HG03025 (cell line): ENCODE data around the gene RBPJL.

Experiments
- ATAC-seq: cut with Tn5 transposase; IDR thresholded peaks from one replicate; pipeline ENCODE4 v1.9.1; 2021; ENCODE audit warnings: mild to moderate bottlenecking, moderate library complexity; ENCODE audit not compliant: unreplicated experiment, low FRiP score

The RBPJL gene, protein sequence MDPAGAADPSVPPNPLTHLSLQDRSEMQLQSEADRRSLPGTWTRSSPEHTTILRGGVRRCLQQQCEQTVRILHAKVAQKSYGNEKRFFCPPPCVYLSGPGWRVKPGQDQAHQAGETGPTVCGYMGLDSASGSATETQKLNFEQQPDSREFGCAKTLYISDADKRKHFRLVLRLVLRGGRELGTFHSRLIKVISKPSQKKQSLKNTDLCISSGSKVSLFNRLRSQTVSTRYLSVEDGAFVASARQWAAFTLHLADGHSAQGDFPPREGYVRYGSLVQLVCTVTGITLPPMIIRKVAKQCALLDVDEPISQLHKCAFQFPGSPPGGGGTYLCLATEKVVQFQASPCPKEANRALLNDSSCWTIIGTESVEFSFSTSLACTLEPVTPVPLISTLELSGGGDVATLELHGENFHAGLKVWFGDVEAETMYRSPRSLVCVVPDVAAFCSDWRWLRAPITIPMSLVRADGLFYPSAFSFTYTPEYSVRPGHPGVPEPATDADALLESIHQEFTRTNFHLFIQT

DNA sequence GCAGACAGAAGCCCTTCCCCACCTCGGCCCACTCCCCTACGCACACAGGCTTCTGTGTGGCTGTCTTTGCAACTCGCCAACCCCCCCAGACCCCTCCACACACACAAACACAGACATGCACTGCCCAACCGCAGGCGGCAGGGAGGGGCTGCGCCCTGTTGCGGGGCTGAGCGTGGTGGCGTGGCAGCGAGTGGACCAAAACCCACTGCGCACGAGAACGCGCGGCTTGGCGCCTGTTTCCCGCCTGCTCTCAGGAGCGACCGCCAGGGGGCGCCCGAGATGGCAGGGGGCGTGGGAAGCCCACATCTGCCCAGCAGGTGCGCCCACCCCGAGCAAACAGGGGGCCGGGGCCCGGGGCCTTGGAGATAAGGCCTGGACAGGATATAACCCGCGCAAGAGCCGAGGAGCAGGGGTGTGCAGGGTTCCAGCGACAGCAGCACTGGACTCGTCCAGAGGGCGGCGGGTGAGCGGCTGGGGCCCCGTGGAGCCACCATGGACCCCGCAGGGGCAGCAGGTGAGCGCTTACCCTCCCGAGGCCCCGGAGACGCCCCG lies at the start of gene RBPJL:
Gene RBPJL (plus strand): TSS at position 410 of the 552 bp plus-strand sequence. CDS start 83 bp downstream, at position 493.
- ATAC-seq, result no peak

DNA sequence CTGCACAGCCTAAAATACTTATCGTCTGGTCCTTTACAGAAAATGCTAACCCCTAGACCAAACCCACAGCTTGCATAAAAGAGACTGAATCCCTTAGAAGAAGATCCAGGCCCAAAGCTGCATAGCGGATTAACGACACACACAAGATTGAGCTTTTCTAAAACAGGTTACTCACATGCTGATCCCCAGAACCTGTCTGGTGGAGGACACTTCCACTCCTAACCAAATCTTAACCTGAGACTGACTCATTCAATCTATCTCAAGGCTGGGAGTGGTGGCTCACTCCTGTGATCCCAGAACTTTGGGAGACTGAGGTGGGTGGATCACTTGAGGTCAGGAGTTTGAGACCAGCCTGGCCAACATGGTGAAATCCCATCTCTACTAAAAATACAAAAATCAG lies 49.5 kb upstream of the RBPJL start:
- ATAC-seq, result no peak

GRCh38 chr20:45257711-45258110 lies 48.9 kb upstream of the RBPJL start:
- ATAC-seq, result no peak

DNA sequence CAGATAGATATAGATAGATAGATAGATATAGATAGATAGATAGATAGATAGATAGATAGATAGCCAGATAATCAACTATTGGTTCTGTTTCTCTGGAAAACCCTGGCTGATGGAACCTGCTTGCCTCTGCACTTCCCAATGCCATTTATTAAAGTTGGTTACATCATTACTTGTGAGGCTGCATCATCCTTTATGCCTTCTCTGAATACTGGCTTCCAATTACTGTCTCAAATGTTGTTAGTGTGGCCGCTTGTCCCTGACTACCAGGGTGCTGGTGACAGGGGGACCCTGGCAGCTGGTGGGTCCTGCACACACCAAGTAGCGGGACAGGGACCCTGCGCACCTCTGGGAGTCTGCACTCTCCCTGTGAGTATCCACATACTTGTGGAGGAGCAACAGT lies 48.4 kb upstream of the RBPJL start:
- no peak for ATAC-seq

- no peak for ATAC-seq
These were observed 48.0 kb upstream of the RBPJL start for GRCh38 chr20:45258664-45259063.

GRCh38 chr20:45263556-45264266 lies 42.9 kb upstream of the RBPJL start:
- no peak for ATAC-seq

DNA sequence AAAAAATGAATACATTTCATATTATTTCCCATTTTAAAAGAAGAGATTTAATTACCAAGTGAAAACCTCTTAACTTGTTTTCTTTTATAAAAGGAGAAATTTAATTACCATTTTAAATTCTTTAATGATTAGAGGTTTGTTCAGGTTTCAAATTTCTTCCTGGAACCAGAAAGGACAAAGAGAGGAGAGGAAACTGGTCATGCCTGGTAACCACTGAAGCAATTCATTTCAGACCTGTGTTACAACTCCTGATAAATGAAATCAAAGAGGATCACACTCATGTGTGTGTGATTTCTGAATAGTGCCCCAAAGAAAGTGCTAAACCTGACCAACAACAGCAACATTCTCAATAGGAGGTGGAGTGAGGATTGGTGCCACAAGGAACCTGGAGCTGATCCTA lies 39.7 kb upstream of the RBPJL start:
- ATAC-seq, result no peak

GRCh38 chr20:45268531-45268930 lies 38.1 kb upstream of the RBPJL start:
- ATAC-seq, result no peak

DNA sequence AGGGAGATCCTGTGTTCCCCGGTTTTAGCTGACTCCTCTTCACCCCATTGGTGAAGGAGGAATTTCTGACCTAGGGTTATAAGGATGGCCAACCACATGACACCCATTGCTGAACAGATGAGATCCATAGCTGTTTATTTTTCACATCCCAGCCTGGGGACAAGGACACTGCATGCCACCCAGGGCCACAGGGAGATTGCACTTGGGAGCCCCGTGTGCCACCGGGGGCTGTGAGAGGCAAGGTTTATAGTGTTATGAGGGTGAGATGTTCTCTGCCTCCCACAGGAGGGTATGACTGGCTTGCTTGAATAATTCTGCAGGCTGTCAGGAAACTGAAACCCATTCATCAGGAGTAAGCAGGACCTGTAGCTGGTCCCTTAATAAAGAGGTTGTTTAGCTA lies 37.6 kb upstream of the RBPJL start:
- ATAC-seq, result no peak

DNA sequence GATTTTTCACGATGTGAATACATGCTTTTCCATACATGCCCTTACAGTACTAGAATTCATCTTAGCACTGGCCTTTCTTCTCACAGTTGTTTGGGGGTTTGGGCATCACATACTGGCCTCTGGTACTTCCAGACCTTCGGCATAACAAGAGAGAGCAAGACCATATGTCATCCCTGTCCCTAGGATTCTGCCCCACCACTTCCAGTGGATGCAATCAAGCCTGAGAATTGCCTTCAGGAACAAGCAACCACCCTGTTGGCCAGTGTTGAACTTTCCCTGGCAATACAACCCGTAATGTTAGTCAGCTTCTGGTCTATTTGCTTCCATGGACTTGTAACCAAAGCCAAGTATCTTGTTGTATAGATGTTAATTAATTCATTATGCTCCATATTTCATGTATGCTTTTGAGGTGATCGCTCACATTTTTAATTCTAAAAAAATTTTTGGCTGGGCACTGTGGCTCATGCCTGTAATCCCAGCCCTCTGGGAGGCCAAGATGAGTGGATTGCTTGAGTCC lies 36.8 kb upstream of the RBPJL start:
- ATAC-seq, result no peak

DNA sequence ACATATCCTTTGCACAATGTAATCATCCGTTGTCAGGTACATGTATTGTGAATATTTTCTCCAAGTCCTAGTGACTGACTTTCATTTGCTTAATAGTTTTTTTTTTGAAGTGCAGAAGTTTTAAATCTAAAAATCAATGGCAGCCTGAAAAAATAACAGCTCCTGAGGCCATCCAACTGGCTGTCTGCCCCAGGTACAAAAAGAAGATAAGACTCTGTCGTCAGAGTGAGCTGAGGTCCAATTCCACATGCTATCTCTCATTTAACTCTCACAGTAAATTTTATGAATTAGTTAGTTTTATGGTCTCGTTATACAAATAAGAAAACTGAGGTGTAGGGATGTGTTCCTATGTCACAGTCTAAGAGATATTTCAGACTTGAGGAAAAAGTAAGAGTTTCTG lies 31.3 kb upstream of the RBPJL start:
- ATAC-seq, result no peak

DNA sequence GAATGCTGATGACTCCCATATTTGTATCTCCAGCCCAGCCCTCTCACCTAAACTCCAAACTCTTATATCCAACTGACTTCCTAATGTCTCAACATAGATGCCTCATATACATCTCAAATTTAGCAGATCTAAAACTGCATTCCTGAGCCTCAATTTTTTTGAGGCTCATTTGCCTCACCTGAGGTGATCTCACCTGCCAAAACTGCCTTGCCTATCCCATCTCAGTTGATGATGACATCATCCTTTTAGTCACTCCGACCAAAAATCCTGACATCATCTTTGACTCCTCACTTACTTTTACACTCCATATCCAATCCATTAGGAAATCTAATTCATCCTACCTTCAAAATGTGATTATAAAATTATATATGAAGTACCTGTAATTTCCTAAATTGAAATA lies 26.6 kb upstream of the RBPJL start:
- ATAC-seq, result no peak

- no peak for ATAC-seq
These were observed 23.7 kb upstream of the RBPJL start for GRCh38 chr20:45282700-45283550.

DNA sequence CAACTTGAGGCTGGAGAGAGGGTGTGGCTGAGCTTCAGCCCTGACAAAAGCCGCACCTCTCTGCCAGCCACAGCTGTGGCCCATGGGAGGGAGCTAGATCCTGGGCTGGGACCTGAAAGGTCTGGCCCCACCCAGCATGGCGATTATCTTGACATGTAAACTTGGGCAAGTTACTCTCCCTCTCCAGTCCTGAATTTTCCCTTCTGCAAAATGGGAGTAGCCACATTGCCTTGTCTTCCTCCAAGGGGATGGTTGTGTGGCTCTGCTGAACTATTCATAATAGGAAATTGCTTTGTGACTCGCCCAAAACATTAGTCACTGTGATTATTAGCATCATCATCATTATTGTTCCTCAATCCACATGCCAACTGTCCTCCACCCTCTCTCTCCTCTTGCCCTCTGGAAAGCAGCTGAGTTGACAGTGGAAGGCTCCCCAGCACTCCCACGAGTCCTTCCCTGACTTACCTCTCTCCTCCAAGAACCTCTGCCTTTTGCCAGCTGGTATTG lies 23.0 kb upstream of the RBPJL start:
- ATAC-seq, result no peak

- no peak for ATAC-seq
These were observed 18.3 kb upstream of the RBPJL start for GRCh38 chr20:45288376-45288775.

- ATAC-seq, result no peak
These were observed 17.8 kb upstream of the RBPJL start for GRCh38 chr20:45288860-45289259.

DNA sequence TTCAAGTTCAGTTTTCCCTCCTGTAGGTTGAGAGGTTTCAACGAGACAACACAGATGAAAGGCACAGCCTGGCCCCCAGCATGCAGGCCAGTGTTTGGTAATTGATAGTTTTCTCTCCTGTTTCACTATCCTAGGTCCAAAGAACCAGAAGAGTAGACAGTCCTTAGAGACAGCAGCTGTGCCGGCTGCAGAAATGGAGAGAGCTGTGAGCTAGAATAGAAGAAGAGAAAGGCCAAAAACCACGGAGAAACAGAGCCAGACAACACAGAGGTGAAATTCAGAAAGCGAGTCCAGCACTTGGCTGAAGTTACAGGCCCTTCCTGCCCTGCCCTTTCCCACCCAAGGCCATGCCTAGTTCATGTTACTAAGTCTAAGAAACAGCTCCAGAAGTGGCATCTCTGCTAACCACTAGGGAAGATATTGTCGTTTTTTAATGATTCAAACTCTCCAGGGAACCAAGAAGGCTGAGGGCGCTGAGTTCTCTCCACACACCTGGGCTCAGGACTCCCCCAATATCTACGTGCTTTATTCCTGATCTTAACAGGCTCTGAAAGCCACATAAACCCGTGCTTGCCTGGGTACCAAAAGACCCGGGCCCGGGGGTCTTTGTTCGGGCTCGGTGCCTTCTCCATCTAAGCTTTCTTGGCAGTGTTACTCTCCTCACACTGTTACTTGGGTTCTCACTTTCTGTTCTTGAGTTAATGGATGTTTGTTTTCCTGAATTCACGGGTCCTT lies 16.5 kb upstream of the RBPJL start:
- no peak for ATAC-seq

DNA sequence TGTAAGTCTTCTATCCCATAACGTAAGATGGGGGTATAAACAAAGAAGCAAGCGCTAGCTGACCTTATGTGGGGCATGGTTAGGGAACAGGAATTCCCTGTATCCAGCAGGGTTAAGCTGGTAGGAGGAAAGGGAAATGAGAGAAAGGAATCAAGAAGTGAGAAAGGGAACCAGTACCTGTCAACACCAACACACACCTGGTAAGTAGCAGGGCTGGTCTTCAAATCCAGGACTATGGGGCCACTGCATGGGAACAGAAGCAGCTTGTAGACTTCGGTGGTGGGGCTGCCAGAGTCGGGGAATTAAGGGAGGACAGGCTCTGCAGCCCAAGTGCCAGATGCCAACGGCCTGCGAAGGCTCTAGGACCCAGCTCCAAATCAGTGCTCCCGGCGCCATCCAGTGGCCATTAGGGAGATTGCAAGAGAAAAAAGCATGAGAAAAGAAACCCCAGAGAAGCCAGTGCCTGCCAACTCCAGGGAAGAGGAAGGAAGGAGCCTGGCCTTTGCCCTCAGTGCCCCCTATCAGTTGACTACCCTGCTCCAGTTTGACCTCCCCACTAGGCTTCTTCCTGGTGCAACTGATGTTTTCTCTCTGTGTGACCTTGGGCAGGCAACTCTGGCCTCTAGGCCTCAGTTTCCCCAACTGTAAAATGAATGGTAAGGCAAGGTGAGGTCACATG lies 15.8 kb upstream of the RBPJL start:
- ATAC-seq, result no peak

DNA sequence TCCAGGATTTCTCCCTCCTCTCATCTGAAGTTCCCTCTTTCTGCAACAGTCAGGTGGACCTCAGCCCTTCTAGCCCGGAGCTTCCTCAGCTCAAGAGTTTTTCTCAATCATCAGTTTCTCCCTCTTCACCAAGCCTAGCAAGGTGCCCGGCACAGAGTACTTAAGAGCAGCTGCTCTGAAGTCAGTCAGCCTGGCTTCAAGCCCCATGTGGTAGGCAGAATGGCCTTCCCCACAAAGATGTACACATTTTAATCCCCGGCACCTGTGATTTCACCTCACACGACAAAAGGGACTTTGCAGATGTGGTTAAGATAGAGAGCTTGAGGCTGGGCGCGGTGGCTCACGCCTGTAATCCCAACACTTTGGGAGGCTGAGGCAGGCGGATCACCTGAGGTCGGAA lies 15.1 kb upstream of the RBPJL start:
- no peak for ATAC-seq
